Adipocyte (in vitro differentiated cells): ENCODE results near the gene KARS1.

Source experiments
- DNase-seq: peaks from one replicate; pipeline ENCODE4 v3.0.0-alpha.2; 2015; ENCODE audit warnings: low read depth
- H3K27me3 ChIP-seq: replicated peaks from 2 replicates; pipeline ENCODE4 v1.7.0; 2013; ENCODE audit warnings: mild to moderate bottlenecking, low read length, moderate library complexity; ENCODE audit not compliant: control insufficient read depth, insufficient read depth
- H3K36me3 ChIP-seq: 2 replicates; pipeline ENCODE4 v1.7.0; 2013; ENCODE audit warnings: low read length, mild to moderate bottlenecking, moderate library complexity; ENCODE audit not compliant: control insufficient read depth, insufficient read depth, severe bottlenecking
- H3K4me1 ChIP-seq: 2 replicates; pipeline ENCODE4 v1.7.0; 2013; ENCODE audit warnings: mild to moderate bottlenecking, low read length, moderate library complexity; ENCODE audit not compliant: control insufficient read depth, insufficient read depth
- H3K4me3 ChIP-seq: 2 replicates; pipeline ENCODE4 v1.7.0; 2013; ENCODE audit warnings: mild to moderate bottlenecking, low read length, moderate library complexity
- H3K9ac ChIP-seq: 2 replicates; pipeline ENCODE4 v1.7.0; 2013; ENCODE audit warnings: mild to moderate bottlenecking, low read length, moderate library complexity
- H3K9me3 ChIP-seq: 2 replicates; pipeline ENCODE4 v1.7.0; 2013; ENCODE audit warnings: mild to moderate bottlenecking, low read length, moderate library complexity; ENCODE audit not compliant: control insufficient read depth

The KARS1 gene

GRCh38 chr16:75578212-75578611 is 69.3 kb downstream of the KARS1 start:
- Histone ChIP-seq H3K4me1 (peaks cover 4% of the 10 kb centered on the region), H3K27me3 (no peaks in the 10 kb centered on the region), H3K9ac (no peak overlapping the region), H3K36me3 (peaks cover 61% of the 10 kb centered on the region), H3K9me3 (no peaks in the 10 kb centered on the region), H3K4me3 (no peak overlapping the region)
- no peak for DNase-seq
